Fibroblast of villous mesenchyme (primary cell): ENCODE measurements around the gene CBARP. TPM values are rescaled to one million over a fixed set of nuclear protein-coding genes. Genes with fewer than 3 reads are reported as not detected.

Source experiments
- DNase-seq: peaks from one replicate; pipeline ENCODE4 v3.0.0-alpha.2; 2010; ENCODE audit warnings: low read depth
- H3K4me3 ChIP-seq: 2 replicates; pipeline ENCODE4 v1.5.1; 2011; ENCODE audit warnings: low read depth, mild to moderate bottlenecking, low read length
- total RNA-seq: library from RNA; depleted of rRNA; stranded (reverse); fragments of >200 nt; gene quantifications from 2 replicates; pipeline ENCODE4 v1.2.3, GENCODE V29; 2012
- TF ChIP-seq, protein P1 (sequence below): IDR thresholded peaks from 2 replicates; pipeline ENCODE4 v1.5.1; 2012; ENCODE audit warnings: low read depth, mild to moderate bottlenecking, low read length; ENCODE audit not compliant: insufficient read depth

Gene CBARP
- total RNA-seq, 1 donor = 6.0 TPM

DNA sequence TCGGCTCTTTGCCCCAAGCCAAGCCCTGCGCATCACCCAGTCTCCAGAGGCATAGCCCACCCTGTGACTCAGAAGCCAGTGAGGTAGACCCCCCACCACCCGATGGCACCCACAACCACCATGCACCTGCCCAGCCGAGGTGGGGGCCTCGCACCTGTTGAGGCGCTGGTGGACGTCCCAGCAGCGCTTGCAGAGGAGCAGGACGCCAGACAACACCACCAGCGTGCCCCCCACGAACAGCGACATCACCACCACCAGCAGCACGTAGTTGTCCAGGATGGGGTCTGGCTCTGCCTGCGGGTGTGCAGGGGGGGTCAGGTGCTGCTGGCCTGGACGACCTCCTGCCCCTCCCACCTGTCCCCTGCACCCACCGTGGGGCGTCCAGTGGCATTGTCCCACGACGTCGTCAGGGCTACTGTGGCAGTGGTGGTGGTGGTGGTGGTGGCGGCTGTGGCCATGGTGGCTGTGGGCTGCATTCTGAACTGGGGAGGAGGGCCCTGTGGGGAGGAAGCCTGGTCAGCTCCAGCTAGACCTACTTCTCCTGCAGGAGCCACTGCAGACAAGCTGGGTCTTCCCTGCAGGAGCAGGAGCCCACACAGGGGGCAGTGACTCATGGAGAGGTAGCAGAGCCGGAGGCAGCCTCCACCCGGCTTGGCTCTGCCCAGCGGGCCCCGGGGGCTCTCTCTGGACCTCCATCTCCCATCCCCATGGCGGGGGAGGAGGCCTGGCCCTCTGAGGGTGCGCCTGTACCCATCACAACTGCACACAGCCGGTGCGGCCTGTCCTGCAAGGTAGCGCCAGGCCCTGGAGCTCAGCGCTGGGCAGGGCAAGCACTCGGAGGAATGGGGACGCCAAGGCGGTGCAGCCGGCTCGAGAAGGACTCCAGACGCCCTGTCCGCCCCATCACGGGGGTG, 1.9 kb downstream of the CBARP start:
- DNase-seq = no peak
- TF ChIP-seq, protein P1, sequence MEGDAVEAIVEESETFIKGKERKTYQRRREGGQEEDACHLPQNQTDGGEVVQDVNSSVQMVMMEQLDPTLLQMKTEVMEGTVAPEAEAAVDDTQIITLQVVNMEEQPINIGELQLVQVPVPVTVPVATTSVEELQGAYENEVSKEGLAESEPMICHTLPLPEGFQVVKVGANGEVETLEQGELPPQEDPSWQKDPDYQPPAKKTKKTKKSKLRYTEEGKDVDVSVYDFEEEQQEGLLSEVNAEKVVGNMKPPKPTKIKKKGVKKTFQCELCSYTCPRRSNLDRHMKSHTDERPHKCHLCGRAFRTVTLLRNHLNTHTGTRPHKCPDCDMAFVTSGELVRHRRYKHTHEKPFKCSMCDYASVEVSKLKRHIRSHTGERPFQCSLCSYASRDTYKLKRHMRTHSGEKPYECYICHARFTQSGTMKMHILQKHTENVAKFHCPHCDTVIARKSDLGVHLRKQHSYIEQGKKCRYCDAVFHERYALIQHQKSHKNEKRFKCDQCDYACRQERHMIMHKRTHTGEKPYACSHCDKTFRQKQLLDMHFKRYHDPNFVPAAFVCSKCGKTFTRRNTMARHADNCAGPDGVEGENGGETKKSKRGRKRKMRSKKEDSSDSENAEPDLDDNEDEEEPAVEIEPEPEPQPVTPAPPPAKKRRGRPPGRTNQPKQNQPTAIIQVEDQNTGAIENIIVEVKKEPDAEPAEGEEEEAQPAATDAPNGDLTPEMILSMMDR = no peak
- H3K4me3 ChIP-seq = peak overlapping the region; percentile 45

DNA sequence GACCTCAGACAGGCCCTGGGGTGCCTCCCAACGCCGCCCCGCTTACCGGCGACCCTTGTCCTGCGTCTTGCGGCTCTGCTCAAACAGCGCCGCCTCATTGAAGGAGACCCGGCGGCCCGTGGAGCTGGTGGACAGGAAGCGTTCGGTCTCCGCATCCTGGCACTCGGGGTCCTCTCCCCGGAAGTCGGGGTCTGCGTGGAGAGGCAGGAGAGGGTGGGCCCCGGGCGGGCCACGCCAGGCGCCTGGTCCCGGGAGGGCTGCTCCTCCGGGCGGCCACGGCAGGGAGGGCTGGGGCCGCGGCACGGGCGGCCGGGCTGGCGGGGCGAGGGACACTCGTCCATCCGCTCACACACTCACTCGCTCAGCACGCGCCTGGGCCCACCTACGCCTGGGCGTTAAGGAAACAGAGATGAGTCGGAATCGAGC, 2.8 kb downstream of the CBARP start:
- no peak for DNase-seq
- TF ChIP-seq, protein P1 = no peak

DNA sequence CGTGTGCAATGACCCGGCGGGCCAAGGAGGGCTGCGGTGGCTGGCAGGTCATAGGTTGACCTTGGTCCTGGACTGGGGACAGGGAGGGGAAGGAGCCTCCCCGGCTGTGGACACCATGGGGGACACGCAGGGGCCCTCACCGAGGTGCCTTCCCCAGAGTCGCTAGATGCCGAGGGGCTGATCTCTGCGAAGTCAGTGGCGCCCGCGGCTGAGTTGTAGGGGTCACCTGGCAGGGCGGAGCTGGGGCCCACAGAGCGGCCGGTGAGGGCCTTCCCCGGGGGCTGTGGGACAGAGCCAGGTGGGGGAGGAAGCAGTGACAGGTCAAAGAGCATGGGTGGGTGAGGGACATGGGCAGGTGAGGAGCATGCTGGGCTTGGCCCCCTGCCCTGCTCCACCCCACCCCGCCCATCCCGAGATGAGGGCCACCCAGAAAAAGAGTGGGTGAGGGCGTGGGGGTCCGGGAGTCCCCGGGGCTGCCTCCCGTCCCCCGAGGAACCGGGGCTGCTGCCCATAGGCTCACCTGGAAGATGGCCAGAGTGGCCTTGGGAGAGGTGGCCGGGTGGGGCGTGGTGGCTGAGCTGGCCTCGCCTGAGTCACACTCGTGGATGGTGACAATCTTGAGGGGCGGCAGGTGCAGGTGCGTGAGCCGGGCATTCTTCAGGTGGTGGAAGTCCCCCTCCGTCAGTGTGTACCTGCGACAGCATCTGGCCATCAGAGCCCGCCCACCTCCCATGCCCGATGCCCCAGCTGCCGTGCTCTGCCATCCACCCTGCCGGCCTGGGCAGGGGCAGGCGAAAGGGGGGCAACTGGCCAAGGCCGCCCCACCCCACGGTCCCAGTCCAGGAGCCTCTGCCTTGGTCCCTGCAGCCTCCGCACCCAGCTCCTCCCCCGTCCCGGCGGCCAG, 3.5 kb downstream of the CBARP start:
- DNase-seq = no peak
- no peak overlapping the region for H3K4me3 ChIP-seq
- TF ChIP-seq, protein P1 = no peak

More for the DNA sequence above, 2.8 kb downstream of the CBARP start:
- no peak overlapping the region for H3K4me3 ChIP-seq

- no peak for DNase-seq
- no peak overlapping the region for H3K4me3 ChIP-seq
- TF ChIP-seq, protein P1 = no peak
Observed at GRCh38 chr19:1233115-1233667, 4.6 kb downstream of the CBARP start.

DNA sequence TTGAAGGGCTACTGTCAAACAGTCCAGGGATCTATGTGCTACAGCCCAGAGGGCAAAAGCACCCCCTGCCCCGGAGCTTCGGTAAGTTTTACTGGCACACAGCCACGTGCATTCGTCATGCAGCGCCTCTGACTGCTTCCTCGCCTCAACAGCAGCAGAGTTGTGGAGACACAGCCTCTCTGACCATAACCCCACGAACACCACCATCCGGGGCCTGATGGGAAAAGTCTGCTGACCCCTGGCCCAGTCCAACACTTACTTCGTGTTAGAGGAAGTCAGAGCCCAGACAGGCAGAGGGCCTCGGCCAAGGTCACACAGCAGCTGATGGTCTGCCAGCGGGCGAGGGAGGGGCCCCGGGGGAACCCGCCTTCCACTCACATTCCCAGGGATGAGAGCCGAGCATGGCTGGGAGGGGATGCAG, 5.1 kb downstream of the CBARP start:
- peak; percentile 70 for DNase-seq
- no peak overlapping the region for H3K4me3 ChIP-seq
- TF ChIP-seq, protein P1 = no peak

DNA sequence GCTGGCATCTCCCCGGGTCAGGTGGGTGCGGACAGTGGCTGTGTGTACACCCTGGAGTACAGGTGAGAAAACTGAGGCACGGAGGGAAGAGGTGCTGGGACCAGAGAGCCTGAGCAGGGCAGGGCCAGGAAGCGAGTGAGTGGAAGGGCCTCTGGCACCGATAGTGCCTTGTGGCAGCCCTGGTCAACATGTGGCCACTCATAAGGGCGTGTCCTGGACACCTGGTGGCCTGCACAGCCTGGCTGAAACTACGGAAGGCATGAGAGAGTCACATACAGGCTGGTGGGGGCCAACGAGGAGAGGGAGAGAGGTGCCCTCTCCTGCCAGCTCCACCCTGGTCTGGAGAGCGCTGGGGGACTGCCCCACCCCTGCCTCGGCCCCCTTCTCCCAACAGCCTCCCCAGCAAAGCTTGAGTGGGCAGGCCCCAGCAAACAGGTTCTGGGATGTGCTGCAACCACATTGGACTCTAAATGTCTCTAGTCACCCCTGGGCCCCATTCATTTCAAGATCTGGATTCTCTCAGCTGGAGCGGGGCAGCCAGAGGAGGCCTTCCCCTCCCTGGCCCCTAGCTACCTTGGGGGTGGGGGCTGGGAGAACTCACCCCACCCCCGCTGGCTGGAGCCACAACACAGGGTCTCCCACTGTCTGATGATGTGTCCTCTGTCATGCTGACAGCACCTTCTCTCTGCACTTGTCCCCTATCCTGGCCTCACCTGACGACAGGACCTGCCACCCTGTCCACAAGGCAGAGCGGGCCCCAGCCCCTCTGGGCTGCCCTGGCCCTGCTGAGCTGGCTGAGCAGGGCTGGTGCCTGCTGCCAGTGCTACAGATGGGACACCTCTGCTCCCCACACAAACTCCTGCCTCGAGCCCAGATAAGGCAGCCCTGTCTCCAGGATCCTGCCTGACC, 5.8 kb downstream of the CBARP start:
- no peak overlapping the region for H3K4me3 ChIP-seq
- no peak for DNase-seq
- TF ChIP-seq, protein P1 = no peak
